BE2C (cell line): Measurements from ENCODE around the gene ZCCHC12.
"Not testable (repeated sequence)": the region's sequence is repeated elsewhere in the genome, so short reads cannot be mapped to it uniquely, and the experiment has no call there.

Experiments
- DNase-seq: peaks from one replicate; pipeline ENCODE4 v3.0.0-alpha.2; 2020
- H3K27me3 ChIP-seq: fragments of 250-450 bp; sonication (Bioruptor Pico); 2 replicates; pipeline ENCODE4 v1.5.1; 2020; ENCODE audit warnings: mild to moderate bottlenecking
- H3K36me3 ChIP-seq: fragments of 250-450 bp; sonication (Bioruptor Pico); 2 replicates; pipeline ENCODE4 v1.5.1; 2020; ENCODE audit warnings: mild to moderate bottlenecking
- H3K4me1 ChIP-seq: fragments of 250-450 bp; sonication (Bioruptor Pico); 2 replicates; pipeline ENCODE4 v1.5.1; 2020
- H3K4me3 ChIP-seq: 2 replicates; pipeline ENCODE4 v1.5.1; 2011; ENCODE audit warnings: low read depth, low read length
- H3K9me3 ChIP-seq: fragments of 250-450 bp; sonication (Bioruptor Pico); 2 replicates; pipeline ENCODE4 v1.5.1; 2020
- TF ChIP-seq, protein P1 (sequence below): IDR thresholded peaks from 2 replicates; pipeline ENCODE4 v1.5.1; 2012; ENCODE audit warnings: mild to moderate bottlenecking, low read depth, low read length

Gene ZCCHC12

DNA sequence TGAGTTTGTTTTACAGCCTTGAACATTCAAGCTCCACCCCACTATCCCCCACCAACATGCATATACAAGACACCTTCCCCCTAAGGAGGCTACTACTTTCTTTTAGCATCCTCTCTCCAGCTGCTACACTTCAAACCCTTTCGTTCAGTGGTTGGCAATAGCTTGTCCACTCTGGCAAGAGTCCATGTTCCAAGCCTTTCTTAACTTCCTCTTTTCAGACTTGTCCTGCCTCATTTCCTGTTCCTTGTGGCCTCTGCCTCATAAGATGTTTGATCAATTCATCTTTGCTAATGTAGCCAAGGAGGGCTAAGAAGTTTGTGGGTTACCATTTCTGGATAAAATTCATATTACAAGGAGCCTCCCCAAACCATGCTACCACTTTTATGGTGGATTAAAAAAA lies 20.8 kb upstream of the ZCCHC12 start:
- no peak for DNase-seq
- TF ChIP-seq, protein P1, sequence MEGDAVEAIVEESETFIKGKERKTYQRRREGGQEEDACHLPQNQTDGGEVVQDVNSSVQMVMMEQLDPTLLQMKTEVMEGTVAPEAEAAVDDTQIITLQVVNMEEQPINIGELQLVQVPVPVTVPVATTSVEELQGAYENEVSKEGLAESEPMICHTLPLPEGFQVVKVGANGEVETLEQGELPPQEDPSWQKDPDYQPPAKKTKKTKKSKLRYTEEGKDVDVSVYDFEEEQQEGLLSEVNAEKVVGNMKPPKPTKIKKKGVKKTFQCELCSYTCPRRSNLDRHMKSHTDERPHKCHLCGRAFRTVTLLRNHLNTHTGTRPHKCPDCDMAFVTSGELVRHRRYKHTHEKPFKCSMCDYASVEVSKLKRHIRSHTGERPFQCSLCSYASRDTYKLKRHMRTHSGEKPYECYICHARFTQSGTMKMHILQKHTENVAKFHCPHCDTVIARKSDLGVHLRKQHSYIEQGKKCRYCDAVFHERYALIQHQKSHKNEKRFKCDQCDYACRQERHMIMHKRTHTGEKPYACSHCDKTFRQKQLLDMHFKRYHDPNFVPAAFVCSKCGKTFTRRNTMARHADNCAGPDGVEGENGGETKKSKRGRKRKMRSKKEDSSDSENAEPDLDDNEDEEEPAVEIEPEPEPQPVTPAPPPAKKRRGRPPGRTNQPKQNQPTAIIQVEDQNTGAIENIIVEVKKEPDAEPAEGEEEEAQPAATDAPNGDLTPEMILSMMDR, result no peak
- Histone ChIP-seq H3K9me3 (no peaks in the 10 kb centered on the region), H3K4me3 (no peak overlapping the region), H3K36me3 (no peaks in the 10 kb centered on the region), H3K27me3 (no peaks in the 10 kb centered on the region), H3K4me1 (no peaks in the 10 kb centered on the region)

DNA sequence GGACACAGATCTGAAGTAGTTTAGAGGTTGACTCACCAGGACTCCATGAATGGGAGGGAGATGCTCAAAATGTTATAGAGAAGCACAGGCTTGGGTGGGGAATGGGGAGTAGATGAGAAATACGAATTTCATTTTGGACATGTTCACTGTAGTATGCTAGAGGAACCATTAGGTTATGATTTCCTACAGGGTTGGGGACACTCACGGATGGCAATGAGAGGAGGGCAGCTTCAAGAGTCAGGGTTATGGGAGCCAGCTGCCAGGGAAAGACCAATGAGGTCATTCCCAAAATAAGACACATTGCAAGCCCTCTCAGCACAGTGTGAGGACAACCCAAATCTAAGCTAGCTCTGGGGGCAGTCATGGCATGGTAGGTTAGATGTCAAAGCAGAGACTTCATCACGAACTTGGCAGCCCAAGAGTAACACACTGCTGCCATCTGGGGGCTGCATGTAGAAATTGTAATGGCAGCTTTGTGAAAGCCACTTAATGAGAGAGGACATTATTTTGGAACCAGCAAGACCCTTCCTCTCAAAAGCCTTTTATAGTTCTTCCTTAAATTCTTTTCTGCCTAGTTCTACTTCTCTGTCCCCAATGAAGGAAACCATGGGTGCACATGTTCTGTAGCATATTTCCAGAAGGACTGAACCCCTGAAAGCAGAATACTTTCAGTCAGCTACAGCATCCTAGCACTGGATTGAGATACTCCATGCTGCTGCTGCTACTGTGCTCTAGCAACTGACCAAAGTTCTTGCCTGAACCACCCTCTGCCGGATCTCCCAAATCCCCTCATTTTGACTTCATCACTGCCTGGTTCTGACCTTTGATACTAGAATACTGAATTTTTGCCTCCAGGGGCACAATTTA lies 16.2 kb upstream of the ZCCHC12 start:
- Histone ChIP-seq H3K9me3 (no peaks in the 10 kb centered on the region), H3K4me3 (no peak overlapping the region), H3K4me1 (no peaks in the 10 kb centered on the region), H3K27me3 (no peaks in the 10 kb centered on the region), H3K36me3 (no peaks in the 10 kb centered on the region)
- TF ChIP-seq, protein P1, result peak; percentile 71
- peak; percentile 29 for DNase-seq

DNA sequence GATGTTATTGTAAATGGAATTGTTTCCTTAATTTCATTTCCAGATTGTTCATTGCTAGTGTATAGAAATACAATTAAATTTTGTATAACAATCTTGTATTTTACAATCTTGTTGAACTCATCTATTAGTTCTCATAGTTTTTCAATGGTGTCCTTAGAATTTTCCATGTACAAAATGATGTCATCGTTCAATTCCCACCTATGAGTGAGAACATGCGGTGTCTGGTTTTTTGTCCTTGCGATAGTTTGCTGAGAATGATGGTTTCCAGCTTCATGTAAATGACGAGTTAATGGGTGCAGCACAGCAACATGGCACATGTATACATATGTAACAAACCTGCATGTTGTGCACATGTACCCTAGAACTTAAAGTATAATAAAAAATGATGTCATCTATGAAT lies 6.4 kb upstream of the ZCCHC12 start:
- not testable (repeated sequence) for DNase-seq, H3K9me3 ChIP-seq, H3K27me3 ChIP-seq, H3K36me3 ChIP-seq, H3K4me3 ChIP-seq, H3K4me1 ChIP-seq

DNA sequence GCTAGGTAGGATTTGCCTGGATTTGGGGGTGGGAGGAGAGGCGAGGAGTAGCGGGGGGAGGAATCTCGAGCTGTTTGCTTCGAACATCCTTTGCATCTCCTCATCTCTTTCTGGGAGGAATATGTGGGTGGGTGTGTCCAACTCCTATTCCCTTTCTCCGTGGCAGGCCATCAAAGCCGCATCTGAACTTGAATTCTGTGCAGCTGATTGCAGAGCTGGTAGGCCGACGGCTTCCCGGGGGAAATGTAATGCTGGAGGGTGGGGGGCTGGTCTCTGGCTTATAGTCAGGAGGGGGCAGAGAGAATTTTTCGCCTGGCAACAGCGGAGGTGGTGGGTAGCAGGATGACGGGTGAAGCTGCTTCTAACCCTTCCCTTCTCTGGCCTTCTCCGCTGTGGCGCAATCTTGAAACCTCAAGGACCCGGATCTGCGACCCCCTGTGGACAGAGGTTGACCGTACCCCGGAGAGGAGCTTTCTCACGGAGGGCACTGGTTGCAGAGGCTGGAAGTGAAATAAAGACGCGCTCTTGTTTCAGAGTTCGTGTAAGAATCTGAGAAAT lies 628 bp downstream of the ZCCHC12 start:
- no peak for DNase-seq
- Histone ChIP-seq H3K36me3 (no peaks in the 10 kb centered on the region), H3K27me3 (peaks cover 18% of the 10 kb centered on the region), H3K4me1 (no peaks in the 10 kb centered on the region), H3K9me3 (no peaks in the 10 kb centered on the region), H3K4me3 (peak overlapping the region; percentile 35)
- TF ChIP-seq, protein P1, result peak; percentile 20; the same call in 1 of the 2 replicates

DNA sequence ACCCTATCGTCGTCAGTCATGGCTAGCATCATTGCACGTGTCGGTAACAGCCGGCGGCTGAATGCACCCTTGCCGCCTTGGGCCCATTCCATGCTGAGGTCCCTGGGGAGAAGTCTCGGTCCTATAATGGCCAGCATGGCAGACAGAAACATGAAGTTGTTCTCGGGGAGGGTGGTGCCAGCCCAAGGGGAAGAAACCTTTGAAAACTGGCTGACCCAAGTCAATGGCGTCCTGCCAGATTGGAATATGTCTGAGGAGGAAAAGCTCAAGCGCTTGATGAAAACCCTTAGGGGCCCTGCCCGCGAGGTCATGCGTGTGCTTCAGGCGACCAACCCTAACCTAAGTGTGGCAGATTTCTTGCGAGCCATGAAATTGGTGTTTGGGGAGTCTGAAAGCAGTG lies 1.6 kb downstream of the ZCCHC12 start:
- Histone ChIP-seq H3K27me3 (peaks cover 18% of the 10 kb centered on the region), H3K4me3 (no peak overlapping the region), H3K9me3 (no peaks in the 10 kb centered on the region), H3K36me3 (no peaks in the 10 kb centered on the region), H3K4me1 (no peaks in the 10 kb centered on the region)
- no peak for DNase-seq
- TF ChIP-seq, protein P1, result no peak

DNA sequence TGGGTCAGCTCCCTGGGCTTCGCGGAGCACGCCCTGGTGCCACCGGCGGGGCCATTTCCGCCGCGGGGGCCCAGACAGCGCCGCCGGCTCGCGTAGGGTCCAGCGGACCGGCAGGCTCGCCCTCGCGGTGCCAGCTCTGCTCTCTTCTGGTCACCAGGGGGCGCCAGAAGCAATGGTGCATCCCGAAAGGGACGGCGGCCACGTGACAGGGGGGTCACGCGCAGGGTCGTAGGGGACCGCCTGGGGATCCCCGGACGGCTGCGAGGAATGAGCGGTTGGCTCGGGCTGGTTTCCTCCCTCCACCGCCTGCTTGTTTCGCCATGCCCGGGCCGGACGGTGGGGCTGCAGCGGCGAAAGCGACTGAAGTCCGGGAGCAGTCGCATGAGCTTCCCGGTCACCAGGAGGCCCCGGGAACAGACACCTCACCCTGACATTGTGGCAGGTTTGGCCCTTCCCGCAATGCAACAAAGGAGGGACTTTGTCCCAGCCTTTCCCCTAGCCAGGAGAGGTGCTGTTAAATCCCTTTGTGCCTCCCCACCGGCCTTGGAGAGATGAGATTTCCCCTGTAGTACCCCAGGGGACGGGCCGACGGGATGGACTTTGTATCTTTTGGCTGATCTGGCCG lies 15.8 kb downstream of the ZCCHC12 start:
- Histone ChIP-seq H3K27me3 (no peaks in the 10 kb centered on the region), H3K4me3 (peak overlapping the region; percentile 51), H3K36me3 (no peaks in the 10 kb centered on the region), H3K4me1 (no peaks in the 10 kb centered on the region), H3K9me3 (no peaks in the 10 kb centered on the region)
- DNase-seq, result peak; percentile 78
- TF ChIP-seq, protein P1, result peak; percentile 50
